ENCODE measurements around the gene KCNAB1.

The KCNAB1 gene

GRCh38 chr3:156488767-156489166 lies 368.4 kb downstream of the KCNAB1 start:
- TF ChIP-seq CTCF (IDR thresholded peaks at IDR 0.05; ENCODE audit: borderline replicate concordance, insufficient read depth, low read depth, low read length) = no peak
- no peak overlapping the region for H3K4me3 ChIP-seq (ENCODE audit: low read depth, low read length)

- no peak overlapping the region for H3K4me3 ChIP-seq (ENCODE audit: low read depth, low read length)
- no peak for TF ChIP-seq CTCF (IDR thresholded peaks at IDR 0.05; ENCODE audit: borderline replicate concordance, insufficient read depth, low read depth, low read length)
These were observed 369.1 kb downstream of the KCNAB1 start for GRCh38 chr3:156489462-156489911.

GRCh38 chr3:156491192-156491591 lies 370.8 kb downstream of the KCNAB1 start:
- TF ChIP-seq CTCF (IDR thresholded peaks at IDR 0.05; ENCODE audit: borderline replicate concordance, insufficient read depth, low read depth, low read length) = no peak
- H3K4me3 ChIP-seq (ENCODE audit: low read depth, low read length) = no peak overlapping the region

GRCh38 chr3:156492801-156493261 lies 372.5 kb downstream of the KCNAB1 start:
- TF ChIP-seq CTCF (IDR thresholded peaks at IDR 0.05; ENCODE audit: borderline replicate concordance, insufficient read depth, low read depth, low read length) = no peak
- H3K4me3 ChIP-seq (ENCODE audit: low read depth, low read length) = no peak overlapping the region

- TF ChIP-seq CTCF (IDR thresholded peaks at IDR 0.05; ENCODE audit: borderline replicate concordance, insufficient read depth, low read depth, low read length) = no peak
- no peak overlapping the region for H3K4me3 ChIP-seq (ENCODE audit: low read depth, low read length)
These were observed 373.5 kb downstream of the KCNAB1 start for GRCh38 chr3:156493887-156494286.

GRCh38 chr3:156495816-156496215 lies 375.4 kb downstream of the KCNAB1 start:
- H3K4me3 ChIP-seq (ENCODE audit: low read depth, low read length) = no peak overlapping the region
- no peak for TF ChIP-seq CTCF (IDR thresholded peaks at IDR 0.05; ENCODE audit: borderline replicate concordance, insufficient read depth, low read depth, low read length)

GRCh38 chr3:156497326-156497725 lies 376.9 kb downstream of the KCNAB1 start:
- no peak for TF ChIP-seq CTCF (IDR thresholded peaks at IDR 0.05; ENCODE audit: borderline replicate concordance, insufficient read depth, low read depth, low read length)
- H3K4me3 ChIP-seq (ENCODE audit: low read depth, low read length) = no peak overlapping the region

Data from GM12875 (cell line).